K562 (cell line): ENCODE measurements around the gene PRR35. TPM values are rescaled to one million over a fixed set of nuclear protein-coding genes. Genes with fewer than 3 reads are reported as not detected.

Source experiments
- ASH1L ChIP-seq: fragments of 450-650 bp; IDR thresholded peaks from 2 replicates; pipeline ENCODE4 v1.6.1; 2018; ENCODE audit warnings: borderline replicate concordance, mild to moderate bottlenecking, low read depth; ENCODE audit not compliant: partially characterized antibody
- DMBX1 ChIP-seq: fragments of 250-450 bp; sonication (Bioruptor Pico); IDR thresholded peaks from 2 replicates; pipeline ENCODE4 v1.8.0; 2022; ENCODE audit warnings: inconsistent platforms, mild to moderate bottlenecking, moderate library complexity, borderline replicate concordance
- DNMT1 ChIP-seq: fragments of 450-650 bp; IDR thresholded peaks from 2 replicates; pipeline ENCODE4 v1.6.1; 2016; ENCODE audit warnings: antibody characterized with exemption, mild to moderate bottlenecking
- E2F5 ChIP-seq: sonication (generic); formaldehyde crosslinking; IDR thresholded peaks from 2 replicates; pipeline ENCODE4 v1.8.0; 2022; ENCODE audit warnings: mild to moderate bottlenecking, missing genetic modification reagents
- HCFC1 ChIP-seq: IDR thresholded peaks from 2 replicates; pipeline ENCODE4 v1.6.1; 2012; ENCODE audit warnings: low read depth, low read length, improper control_type of control experiment
- L3MBTL2 ChIP-seq: fragments of 450-650 bp; IDR thresholded peaks from 2 replicates; pipeline ENCODE4 v1.6.1; 2016; ENCODE audit warnings: mild to moderate bottlenecking, moderate library complexity
- NELFE ChIP-seq: IDR thresholded peaks from 2 replicates; pipeline ENCODE4 v1.6.1; 2011; ENCODE audit warnings: mild to moderate bottlenecking; ENCODE audit not compliant: insufficient read depth, insufficient read length
- PATZ1 ChIP-seq: fragments of 250-450 bp; sonication (Bioruptor Pico); IDR thresholded peaks from 2 replicates; pipeline ENCODE4 v1.5.0; 2020; ENCODE audit warnings: mild to moderate bottlenecking, borderline replicate concordance
- RBM39 ChIP-seq: fragments of 200-400 bp; formaldehyde crosslinking; optimal IDR thresholded peaks from 2 replicates; pipeline ENCODE3; 2018; ENCODE audit warnings: low read depth, low read length
- RNF219 ChIP-seq: fragments of 250-450 bp; sonication (Bioruptor Pico); IDR thresholded peaks from 2 replicates; pipeline ENCODE4 v1.5.0; 2022; ENCODE audit warnings: mild to moderate bottlenecking
- SLC30A9 ChIP-seq: fragments of 250-450 bp; sonication (Bioruptor Pico); IDR thresholded peaks from 2 replicates; pipeline ENCODE4 v1.8.0; 2022; ENCODE audit warnings: mild to moderate bottlenecking, moderate library complexity
- SMARCA5 ChIP-seq: fragments of 450-650 bp; IDR thresholded peaks from 2 replicates; pipeline ENCODE4 v1.6.1; 2016
- SMARCB1 ChIP-seq: IDR thresholded peaks from 2 replicates; pipeline ENCODE4 v1.6.1; 2011; ENCODE audit warnings: improper control_type of control experiment, low read depth; ENCODE audit not compliant: insufficient read length
- TCF15 ChIP-seq: fragments of 250-450 bp; sonication (Bioruptor Pico); IDR thresholded peaks from 2 replicates; pipeline ENCODE4 v1.8.0; 2022; ENCODE audit warnings: moderate library complexity, mild to moderate bottlenecking, inconsistent platforms
- U2AF1 ChIP-seq: fragments of 200-400 bp; formaldehyde crosslinking; optimal IDR thresholded peaks from 2 replicates; pipeline ENCODE3; 2017; ENCODE audit warnings: mild to moderate bottlenecking, low read depth, low read length, moderate library complexity
- ZNF592 ChIP-seq: fragments of 450-650 bp; IDR thresholded peaks from 2 replicates; pipeline ENCODE4 v1.6.1; 2017; ENCODE audit warnings: antibody characterized with exemption, mild to moderate bottlenecking
- polyA plus RNA-seq, 8 experiments: library from polyadenylated mRNA; depleted of rRNA in 4 of 8; stranded (reverse) in 5 of 8; unstranded in 3 of 8; fragments of >200 nt; fragmentation: Nextera tagmentation in 2 of 8; fragmentation: Illumina TruSeq in 1 of 8; extraction: Ambion mirVana in 2 of 8; extraction: Trizol in 1 of 8; gene quantifications; 2 replicates each; pipeline versions ENCODE4 v1.2.1 to v1.2.3, GENCODE V29; 2011 to 2014; ENCODE audit warnings: inconsistent platforms in 1 of 8, missing spikeins in 1 of 8
- total RNA-seq, 7 experiments: library from RNA; depleted of rRNA in 6 of 7; stranded (reverse); fragments of >200 nt in 6 of 7; fragmentation: Illumina TruSeq in 2 of 7; extraction: Trizol in 2 of 7; gene quantifications; 2 replicates each; pipeline versions ENCODE4 v1.2.1 to v1.2.3, GENCODE V29; 2011 to 2021; ENCODE audit warnings: low replicate concordance in 1 of 7

The PRR35 gene
- total and polyA plus RNA-seq, 9 of the 15 experiments (the other 6 are each of a cell fraction or from before 2014, with no cell fraction given): 0.17 to 0.45 (median 0.21) TPM; not detected in 5

- TF ChIP-seq RNF219 (CRISPR knock-in tag): no peak
- no peak for TF ChIP-seq PATZ1
- no peak for TF ChIP-seq E2F5 (CRISPR knock-in tag)
- no peak for TF ChIP-seq NELFE
- no peak for TF ChIP-seq DNMT1
- peak; percentile 44; the same call in 1 of the 2 replicates for TF ChIP-seq HCFC1
- TF ChIP-seq TCF15 (CRISPR knock-in tag): no peak
- no peak for TF ChIP-seq SMARCA5
- no peak for TF ChIP-seq SMARCB1
- TF ChIP-seq U2AF1: no peak
- no peak for TF ChIP-seq RBM39
- no peak for TF ChIP-seq ZNF592
- TF ChIP-seq L3MBTL2: no peak
- TF ChIP-seq SLC30A9 (CRISPR knock-in tag): no peak
- peak; percentile 82 for TF ChIP-seq ASH1L
- TF ChIP-seq DMBX1 (CRISPR knock-in tag): no peak
These were observed 29.5 kb downstream of the PRR35 start, which contains the start of gene RAB40C (continued) for GRCh38 chr16:589658-590187.
